Measurements from ENCODE around the gene BNC2.

The BNC2 gene

DNA sequence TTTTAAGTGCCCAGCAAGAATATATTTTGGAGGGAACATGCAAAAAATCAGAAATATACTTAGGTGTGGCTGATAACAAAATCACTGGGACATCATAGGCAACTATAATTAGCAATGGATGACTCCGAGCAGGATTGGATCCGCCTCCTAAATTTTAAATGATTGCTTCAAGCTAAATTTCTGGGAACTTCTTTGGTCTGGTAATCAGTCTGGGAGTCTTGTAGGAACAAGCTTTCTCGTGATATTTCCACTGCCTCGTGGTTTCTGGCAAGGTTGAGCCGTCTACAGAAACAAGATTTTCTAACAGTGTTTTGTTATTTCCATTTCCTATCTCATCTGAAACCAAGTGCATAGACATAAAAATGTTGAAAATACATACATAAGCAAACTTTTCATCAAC lies 232.6 kb downstream of the BNC2 start:
- H3K4me3 ChIP-seq (ENCODE audit: low read length), result no peak overlapping the region
- H3K4me1 ChIP-seq (ENCODE audit: control insufficient read depth, low read depth, low read length), result peaks cover 16% of the 10 kb centered on the region
- H3K9ac ChIP-seq (ENCODE audit: low read length), result no peak overlapping the region
- no peaks in the 10 kb centered on the region for H3K9me3 ChIP-seq (ENCODE audit: control insufficient read depth, low read depth, low read length)
- H3K27ac ChIP-seq (ENCODE audit: low read length), result no peak overlapping the region
- H3K27me3 ChIP-seq (ENCODE audit: control insufficient read depth, insufficient read depth, low read length), result no peaks in the 10 kb centered on the region
- no peaks in the 10 kb centered on the region for H3K36me3 ChIP-seq (ENCODE audit: control insufficient read depth, low read depth, low read length)

DNA sequence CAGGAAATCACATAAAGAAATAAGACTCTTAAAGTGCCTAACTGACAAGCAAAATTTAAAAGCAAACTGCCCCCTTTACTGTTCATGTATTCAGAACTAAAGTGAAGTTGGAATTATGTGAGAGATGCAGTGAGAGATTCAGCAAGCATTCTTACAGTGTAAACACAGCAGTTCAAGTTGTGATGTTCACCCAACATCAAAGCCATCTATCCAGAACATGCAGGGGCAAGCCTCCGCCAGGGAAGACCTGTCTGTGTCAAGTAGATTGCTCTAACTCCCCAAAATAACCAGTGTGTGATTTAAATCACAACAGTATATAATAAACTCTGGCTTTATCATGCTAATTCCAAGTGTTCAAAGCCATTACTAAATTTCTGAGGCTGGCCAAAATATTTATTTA lies 233.3 kb downstream of the BNC2 start:
- Histone ChIP-seq H3K9me3 (ENCODE audit: control insufficient read depth, low read depth, low read length) (no peaks in the 10 kb centered on the region), H3K27me3 (ENCODE audit: control insufficient read depth, insufficient read depth, low read length) (no peaks in the 10 kb centered on the region), H3K4me1 (ENCODE audit: control insufficient read depth, low read depth, low read length) (peaks cover 16% of the 10 kb centered on the region), H3K4me3 (ENCODE audit: low read length) (no peak overlapping the region), H3K27ac (ENCODE audit: low read length) (no peak overlapping the region), H3K9ac (ENCODE audit: low read length) (no peak overlapping the region), H3K36me3 (ENCODE audit: control insufficient read depth, low read depth, low read length) (no peaks in the 10 kb centered on the region)

- H3K4me1 ChIP-seq (ENCODE audit: control insufficient read depth, low read depth, low read length), result peaks cover 12% of the 10 kb centered on the region
- no peaks in the 10 kb centered on the region for H3K27me3 ChIP-seq (ENCODE audit: control insufficient read depth, insufficient read depth, low read length)
- no peak overlapping the region for H3K27ac ChIP-seq (ENCODE audit: low read length)
- no peak overlapping the region for H3K9ac ChIP-seq (ENCODE audit: low read length)
- H3K36me3 ChIP-seq (ENCODE audit: control insufficient read depth, low read depth, low read length), result no peaks in the 10 kb centered on the region
- no peak overlapping the region for H3K4me3 ChIP-seq (ENCODE audit: low read length)
- H3K9me3 ChIP-seq (ENCODE audit: control insufficient read depth, low read depth, low read length), result no peaks in the 10 kb centered on the region
These were observed 236.7 kb downstream of the BNC2 start for GRCh38 chr9:16633794-16634193.

DNA sequence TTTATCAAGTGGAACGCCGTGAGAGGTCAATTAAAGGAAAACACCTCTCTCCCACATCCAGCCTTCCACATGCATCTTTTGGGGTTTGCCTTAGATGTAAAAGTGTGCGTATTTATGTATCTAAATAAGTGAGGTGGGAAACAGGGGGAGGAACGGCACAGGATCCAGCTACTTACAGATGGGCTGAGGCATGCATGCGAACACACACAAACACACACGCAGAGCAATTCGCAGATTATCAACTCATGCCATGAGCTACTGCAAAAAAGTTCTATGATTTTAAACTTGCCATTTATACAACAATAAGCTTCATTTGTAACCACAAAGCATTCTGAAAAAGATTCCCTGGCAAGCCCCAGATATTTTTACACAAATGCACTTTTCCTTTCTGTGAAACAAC lies 242.1 kb downstream of the BNC2 start:
- no peak overlapping the region for H3K9ac ChIP-seq (ENCODE audit: low read length)
- H3K36me3 ChIP-seq (ENCODE audit: control insufficient read depth, low read depth, low read length), result no peaks in the 10 kb centered on the region
- peaks cover 41% of the 10 kb centered on the region for H3K4me1 ChIP-seq (ENCODE audit: control insufficient read depth, low read depth, low read length)
- no peaks in the 10 kb centered on the region for H3K9me3 ChIP-seq (ENCODE audit: control insufficient read depth, low read depth, low read length)
- no peak overlapping the region for H3K4me3 ChIP-seq (ENCODE audit: low read length)
- H3K27me3 ChIP-seq (ENCODE audit: control insufficient read depth, insufficient read depth, low read length), result no peaks in the 10 kb centered on the region
- H3K27ac ChIP-seq (ENCODE audit: low read length), result no peak overlapping the region

DNA sequence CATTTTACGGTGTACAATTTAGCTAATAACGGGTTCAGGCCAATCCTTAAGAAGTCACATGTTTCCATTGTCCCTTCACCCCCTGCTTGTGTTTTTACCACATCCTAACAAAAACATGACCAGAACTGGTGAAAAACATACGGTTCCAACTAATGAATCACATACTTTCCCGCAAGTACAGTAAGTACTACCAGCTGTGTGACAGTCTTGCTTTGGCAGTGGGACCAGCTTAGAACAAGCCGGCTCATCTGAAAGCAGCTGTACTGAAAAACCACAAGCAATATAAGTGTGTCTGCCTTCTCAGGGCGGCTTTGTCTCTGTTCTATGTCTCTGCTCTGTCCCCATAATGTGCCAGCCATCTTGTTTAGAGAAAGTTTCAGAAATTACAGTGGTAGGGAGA lies 242.5 kb downstream of the BNC2 start:
- H3K4me1 ChIP-seq (ENCODE audit: control insufficient read depth, low read depth, low read length), result peaks cover 45% of the 10 kb centered on the region
- H3K27me3 ChIP-seq (ENCODE audit: control insufficient read depth, insufficient read depth, low read length), result no peaks in the 10 kb centered on the region
- H3K9ac ChIP-seq (ENCODE audit: low read length), result no peak overlapping the region
- no peak overlapping the region for H3K27ac ChIP-seq (ENCODE audit: low read length)
- no peaks in the 10 kb centered on the region for H3K9me3 ChIP-seq (ENCODE audit: control insufficient read depth, low read depth, low read length)
- H3K4me3 ChIP-seq (ENCODE audit: low read length), result no peak overlapping the region
- H3K36me3 ChIP-seq (ENCODE audit: control insufficient read depth, low read depth, low read length), result no peaks in the 10 kb centered on the region

DNA sequence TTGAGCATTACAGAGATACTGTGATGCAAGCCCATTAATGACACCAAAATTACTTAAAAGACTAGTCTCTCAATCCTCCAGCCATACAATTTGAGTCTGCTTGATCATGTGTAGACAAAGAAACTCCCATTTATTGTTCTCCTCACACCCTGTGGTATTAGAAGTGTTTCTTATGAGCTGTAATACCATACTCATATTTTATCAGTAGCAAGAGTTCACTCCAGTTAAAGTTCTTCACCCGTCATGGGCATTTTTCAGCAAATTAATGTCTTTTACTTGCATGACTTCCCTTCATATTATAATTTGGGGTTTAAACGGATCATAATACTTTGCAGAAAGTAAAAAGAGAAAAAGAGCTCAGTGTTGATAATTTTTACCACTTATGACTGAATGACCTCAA lies 242.9 kb downstream of the BNC2 start:
- H3K36me3 ChIP-seq (ENCODE audit: control insufficient read depth, low read depth, low read length), result no peaks in the 10 kb centered on the region
- H3K9ac ChIP-seq (ENCODE audit: low read length), result no peak overlapping the region
- no peak overlapping the region for H3K27ac ChIP-seq (ENCODE audit: low read length)
- H3K4me3 ChIP-seq (ENCODE audit: low read length), result no peak overlapping the region
- H3K9me3 ChIP-seq (ENCODE audit: control insufficient read depth, low read depth, low read length), result no peaks in the 10 kb centered on the region
- H3K4me1 ChIP-seq (ENCODE audit: control insufficient read depth, low read depth, low read length), result peaks cover 49% of the 10 kb centered on the region
- H3K27me3 ChIP-seq (ENCODE audit: control insufficient read depth, insufficient read depth, low read length), result no peaks in the 10 kb centered on the region

- Histone ChIP-seq H3K9ac (ENCODE audit: low read length) (peak overlapping the region; percentile 10), H3K36me3 (ENCODE audit: control insufficient read depth, low read depth, low read length) (no peaks in the 10 kb centered on the region), H3K27ac (ENCODE audit: low read length) (peak overlapping the region; percentile 49), H3K4me3 (ENCODE audit: low read length) (no peak overlapping the region), H3K4me1 (ENCODE audit: control insufficient read depth, low read depth, low read length) (peaks cover 52% of the 10 kb centered on the region), H3K27me3 (ENCODE audit: control insufficient read depth, insufficient read depth, low read length) (no peaks in the 10 kb centered on the region), H3K9me3 (ENCODE audit: control insufficient read depth, low read depth, low read length) (no peaks in the 10 kb centered on the region)
These were observed 243.8 kb downstream of the BNC2 start for GRCh38 chr9:16626577-16627130.

DNA sequence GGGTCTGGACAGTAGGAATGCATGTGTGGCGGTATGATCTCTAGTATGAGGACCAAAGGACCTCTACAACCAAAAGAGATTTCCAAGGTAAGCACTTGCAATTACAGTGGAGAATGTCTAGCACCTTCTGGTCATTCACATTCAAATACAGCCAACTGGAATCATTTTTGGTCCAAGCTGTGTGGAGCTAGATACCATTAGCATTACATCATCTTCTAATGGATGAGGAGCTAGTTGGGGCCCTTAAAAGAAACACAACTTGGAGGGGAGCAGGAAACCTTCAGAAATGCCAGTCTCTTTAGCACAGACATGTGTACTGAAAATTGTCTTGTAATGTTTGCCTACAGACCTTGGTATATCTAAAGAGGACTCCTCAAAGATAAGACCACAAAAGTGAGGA lies 244.7 kb downstream of the BNC2 start:
- Histone ChIP-seq H3K4me3 (ENCODE audit: low read length) (no peak overlapping the region), H3K4me1 (ENCODE audit: control insufficient read depth, low read depth, low read length) (peaks cover 53% of the 10 kb centered on the region), H3K27me3 (ENCODE audit: control insufficient read depth, insufficient read depth, low read length) (no peaks in the 10 kb centered on the region), H3K27ac (ENCODE audit: low read length) (no peak overlapping the region), H3K9me3 (ENCODE audit: control insufficient read depth, low read depth, low read length) (no peaks in the 10 kb centered on the region), H3K9ac (ENCODE audit: low read length) (no peak overlapping the region), H3K36me3 (ENCODE audit: control insufficient read depth, low read depth, low read length) (no peaks in the 10 kb centered on the region)

- no peak overlapping the region for H3K9ac ChIP-seq (ENCODE audit: low read length)
- no peaks in the 10 kb centered on the region for H3K9me3 ChIP-seq (ENCODE audit: control insufficient read depth, low read depth, low read length)
- no peaks in the 10 kb centered on the region for H3K36me3 ChIP-seq (ENCODE audit: control insufficient read depth, low read depth, low read length)
- no peak overlapping the region for H3K4me3 ChIP-seq (ENCODE audit: low read length)
- no peaks in the 10 kb centered on the region for H3K27me3 ChIP-seq (ENCODE audit: control insufficient read depth, insufficient read depth, low read length)
- no peak overlapping the region for H3K27ac ChIP-seq (ENCODE audit: low read length)
- peaks cover 60% of the 10 kb centered on the region for H3K4me1 ChIP-seq (ENCODE audit: control insufficient read depth, low read depth, low read length)
These were observed 245.3 kb downstream of the BNC2 start for GRCh38 chr9:16625161-16625631.

DNA sequence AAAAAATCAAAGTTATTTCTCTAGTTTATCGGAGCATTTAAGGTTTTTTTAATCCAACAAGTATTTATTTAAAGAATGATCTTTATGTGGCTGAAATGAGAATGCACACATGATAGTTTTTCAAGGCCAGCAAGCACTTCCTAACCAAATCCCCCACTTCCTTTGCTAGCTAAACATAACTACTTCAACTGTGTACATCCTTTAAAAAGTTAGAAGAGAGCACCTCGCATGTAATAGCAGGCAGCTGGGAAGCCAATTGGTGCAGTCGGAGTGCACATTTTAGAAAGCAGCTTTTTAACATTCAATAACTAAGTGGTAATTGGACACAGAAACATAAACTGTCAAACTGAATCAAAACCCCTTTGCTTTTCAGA lies 245.7 kb downstream of the BNC2 start:
- no peak overlapping the region for H3K4me3 ChIP-seq (ENCODE audit: low read length)
- no peak overlapping the region for H3K27ac ChIP-seq (ENCODE audit: low read length)
- H3K36me3 ChIP-seq (ENCODE audit: control insufficient read depth, low read depth, low read length), result no peaks in the 10 kb centered on the region
- no peaks in the 10 kb centered on the region for H3K9me3 ChIP-seq (ENCODE audit: control insufficient read depth, low read depth, low read length)
- H3K9ac ChIP-seq (ENCODE audit: low read length), result no peak overlapping the region
- H3K27me3 ChIP-seq (ENCODE audit: control insufficient read depth, insufficient read depth, low read length), result no peaks in the 10 kb centered on the region
- H3K4me1 ChIP-seq (ENCODE audit: control insufficient read depth, low read depth, low read length), result peaks cover 64% of the 10 kb centered on the region

DNA sequence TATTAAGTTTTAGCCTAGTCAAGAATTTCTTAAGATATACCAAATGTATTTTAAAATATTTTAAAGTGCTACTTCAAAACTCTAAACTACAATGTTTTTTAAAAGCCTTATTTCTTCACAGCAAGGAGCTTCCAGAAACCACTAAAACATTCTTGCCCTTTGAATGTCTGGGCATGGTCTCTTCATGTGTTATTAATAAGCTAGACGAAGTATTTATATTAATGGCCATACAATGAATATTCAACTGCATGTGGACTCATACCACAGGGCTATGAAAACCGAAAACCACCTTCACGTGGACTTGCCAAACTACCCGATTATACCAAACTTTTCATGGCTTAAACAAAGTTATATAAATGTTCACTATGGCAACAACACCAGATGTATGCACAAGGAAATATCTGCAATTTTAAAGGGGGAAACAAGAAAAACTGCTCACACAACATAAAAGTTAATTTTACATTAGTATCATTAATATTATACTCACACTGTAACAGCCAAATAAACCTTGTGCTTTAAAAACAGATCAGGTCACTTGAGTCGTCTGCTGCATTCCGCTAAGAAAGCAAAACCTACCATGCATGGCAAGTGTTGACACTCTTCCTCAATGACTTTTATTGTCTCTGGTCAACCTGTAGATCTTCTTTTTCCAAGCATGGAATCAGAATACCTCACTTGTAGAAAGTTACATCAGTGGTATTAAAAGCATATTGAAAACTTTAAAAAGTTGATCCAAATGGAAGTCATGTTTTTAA lies 246.3 kb downstream of the BNC2 start:
- no peak overlapping the region for H3K9ac ChIP-seq (ENCODE audit: low read length)
- no peaks in the 10 kb centered on the region for H3K27me3 ChIP-seq (ENCODE audit: control insufficient read depth, insufficient read depth, low read length)
- no peak overlapping the region for H3K4me3 ChIP-seq (ENCODE audit: low read length)
- H3K4me1 ChIP-seq (ENCODE audit: control insufficient read depth, low read depth, low read length), result peaks cover 68% of the 10 kb centered on the region
- no peaks in the 10 kb centered on the region for H3K9me3 ChIP-seq (ENCODE audit: control insufficient read depth, low read depth, low read length)
- no peaks in the 10 kb centered on the region for H3K36me3 ChIP-seq (ENCODE audit: control insufficient read depth, low read depth, low read length)
- H3K27ac ChIP-seq (ENCODE audit: low read length), result no peak overlapping the region

DNA sequence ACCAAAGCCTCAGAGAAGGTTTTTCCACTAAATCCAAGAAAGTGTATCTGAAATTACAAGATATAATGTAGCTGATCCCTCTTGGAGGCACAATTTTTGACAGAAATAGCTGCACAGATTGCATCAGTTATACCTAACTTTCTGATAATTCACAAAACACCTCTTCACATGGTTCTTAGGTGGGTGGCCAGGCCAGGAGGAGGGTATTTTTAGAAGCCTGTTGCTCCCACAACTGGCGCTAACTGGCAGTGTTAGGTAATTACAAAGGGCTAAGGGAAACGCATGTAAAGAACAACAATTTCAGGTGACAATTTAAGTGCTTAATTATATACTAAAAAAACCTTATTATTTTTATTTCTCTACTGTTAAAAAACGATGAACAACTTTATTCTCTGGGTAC lies 247.9 kb downstream of the BNC2 start:
- H3K27me3 ChIP-seq (ENCODE audit: control insufficient read depth, insufficient read depth, low read length), result no peaks in the 10 kb centered on the region
- H3K9ac ChIP-seq (ENCODE audit: low read length), result no peak overlapping the region
- no peak overlapping the region for H3K4me3 ChIP-seq (ENCODE audit: low read length)
- no peak overlapping the region for H3K27ac ChIP-seq (ENCODE audit: low read length)
- H3K36me3 ChIP-seq (ENCODE audit: control insufficient read depth, low read depth, low read length), result no peaks in the 10 kb centered on the region
- peaks cover 68% of the 10 kb centered on the region for H3K4me1 ChIP-seq (ENCODE audit: control insufficient read depth, low read depth, low read length)
- H3K9me3 ChIP-seq (ENCODE audit: control insufficient read depth, low read depth, low read length), result no peaks in the 10 kb centered on the region
